ENCODE data around the gene FAM169A.

DNA sequence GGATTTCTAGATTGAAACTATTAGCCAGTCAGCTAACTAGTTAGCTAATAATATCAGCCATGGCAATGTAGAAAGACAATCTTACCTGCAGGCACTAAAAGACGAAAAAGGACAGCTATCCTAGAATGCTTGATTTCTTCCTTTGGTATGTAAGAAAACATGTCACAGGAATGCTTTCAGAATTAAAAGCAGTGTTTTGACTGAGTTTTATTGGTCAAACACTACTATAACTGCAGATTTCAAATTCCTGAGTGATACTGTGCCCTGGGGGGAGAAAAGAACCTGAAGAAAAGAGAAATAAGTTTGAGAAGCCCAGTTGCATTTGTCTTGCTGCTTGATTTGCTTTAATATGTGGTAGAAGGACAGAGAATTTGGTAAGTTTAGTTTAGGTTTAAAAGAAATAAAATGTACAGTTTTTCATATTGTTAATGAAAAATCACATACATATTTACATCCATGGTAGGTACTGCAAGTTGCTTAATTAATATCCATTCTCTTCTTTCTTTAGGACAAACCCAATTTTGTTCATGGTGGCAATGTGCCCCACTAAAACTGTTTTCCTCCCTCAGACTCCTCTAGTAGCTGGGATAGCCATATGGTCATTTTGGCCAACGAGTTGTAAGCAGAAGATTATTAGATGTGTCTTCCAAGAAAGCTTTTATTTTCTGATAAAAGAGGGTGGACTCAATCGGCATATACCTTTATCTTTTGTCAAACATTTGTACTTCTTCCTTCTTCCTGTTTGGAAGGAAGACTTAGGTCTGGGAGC lies 4.3 kb upstream of the FAM169A start:
- TF ChIP-seq ELK1 (IDR thresholded peaks at IDR 0.05; ENCODE audit: borderline replicate concordance, low read depth, low read length) (no peak), CTCF (conservative IDR thresholded peaks at IDR 0.05; ENCODE audit: low read depth, low read length) (no peak), FOS (IDR thresholded peaks at IDR 0.05; ENCODE audit: low read depth, low read length) (no peak)
